22Rv1 (cell line): ENCODE results near the gene KRT38.

Source experiments
- H3K27ac ChIP-seq: fragments of 450-650 bp; 2 replicates; pipeline ENCODE4 v1.5.1; 2017
- ZFX ChIP-seq: fragments of 450-650 bp; IDR thresholded peaks from 2 replicates; pipeline ENCODE4 v1.6.1; 2017; ENCODE audit warnings: antibody characterized with exemption, borderline replicate concordance
- TF ChIP-seq, protein P1 (sequence below): fragments of 450-650 bp; IDR thresholded peaks from 2 replicates; pipeline ENCODE4 v1.5.1; 2017; ENCODE audit warnings: mild to moderate bottlenecking

KRT38 gene

DNA sequence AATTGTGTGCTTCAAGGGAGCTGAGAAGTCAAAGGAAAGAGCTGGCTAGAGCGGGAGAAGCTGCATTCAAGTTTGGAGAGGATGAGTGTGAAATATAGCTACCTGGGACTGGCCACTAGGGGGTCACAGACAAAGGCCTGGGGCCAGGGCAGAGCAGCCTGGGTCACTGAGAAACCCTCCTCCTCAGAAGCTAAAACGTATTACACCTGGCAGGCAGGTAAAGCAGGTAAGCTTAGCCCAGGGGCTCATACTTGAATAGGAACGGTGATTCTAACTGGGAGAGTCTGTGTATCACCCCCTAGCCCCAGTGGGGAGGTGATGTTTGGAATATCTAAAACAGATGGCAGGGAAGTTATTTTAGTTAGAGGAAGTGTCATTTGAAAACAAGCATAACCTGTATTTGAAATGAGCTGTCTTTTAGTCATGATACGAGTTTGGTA, 23.2 kb downstream of the KRT38 start:
- TF ChIP-seq, protein P1, sequence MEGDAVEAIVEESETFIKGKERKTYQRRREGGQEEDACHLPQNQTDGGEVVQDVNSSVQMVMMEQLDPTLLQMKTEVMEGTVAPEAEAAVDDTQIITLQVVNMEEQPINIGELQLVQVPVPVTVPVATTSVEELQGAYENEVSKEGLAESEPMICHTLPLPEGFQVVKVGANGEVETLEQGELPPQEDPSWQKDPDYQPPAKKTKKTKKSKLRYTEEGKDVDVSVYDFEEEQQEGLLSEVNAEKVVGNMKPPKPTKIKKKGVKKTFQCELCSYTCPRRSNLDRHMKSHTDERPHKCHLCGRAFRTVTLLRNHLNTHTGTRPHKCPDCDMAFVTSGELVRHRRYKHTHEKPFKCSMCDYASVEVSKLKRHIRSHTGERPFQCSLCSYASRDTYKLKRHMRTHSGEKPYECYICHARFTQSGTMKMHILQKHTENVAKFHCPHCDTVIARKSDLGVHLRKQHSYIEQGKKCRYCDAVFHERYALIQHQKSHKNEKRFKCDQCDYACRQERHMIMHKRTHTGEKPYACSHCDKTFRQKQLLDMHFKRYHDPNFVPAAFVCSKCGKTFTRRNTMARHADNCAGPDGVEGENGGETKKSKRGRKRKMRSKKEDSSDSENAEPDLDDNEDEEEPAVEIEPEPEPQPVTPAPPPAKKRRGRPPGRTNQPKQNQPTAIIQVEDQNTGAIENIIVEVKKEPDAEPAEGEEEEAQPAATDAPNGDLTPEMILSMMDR = peak; percentile 59
- no peak for TF ChIP-seq ZFX
- H3K27ac ChIP-seq = no peak overlapping the region

- no peak overlapping the region for H3K27ac ChIP-seq
- TF ChIP-seq, protein P1 = no peak
- TF ChIP-seq ZFX = no peak
These were observed 23.7 kb downstream of the KRT38 start for GRCh38 chr17:41417127-41417526.

- no peak overlapping the region for H3K27ac ChIP-seq
- no peak for TF ChIP-seq ZFX
- TF ChIP-seq, protein P1 = no peak
These were observed 24.3 kb downstream of the KRT38 start for GRCh38 chr17:41416479-41416878.

GRCh38 chr17:41415833-41416335, 24.9 kb downstream of the KRT38 start:
- TF ChIP-seq, protein P1 = no peak
- TF ChIP-seq ZFX = no peak
- H3K27ac ChIP-seq = no peak overlapping the region

DNA sequence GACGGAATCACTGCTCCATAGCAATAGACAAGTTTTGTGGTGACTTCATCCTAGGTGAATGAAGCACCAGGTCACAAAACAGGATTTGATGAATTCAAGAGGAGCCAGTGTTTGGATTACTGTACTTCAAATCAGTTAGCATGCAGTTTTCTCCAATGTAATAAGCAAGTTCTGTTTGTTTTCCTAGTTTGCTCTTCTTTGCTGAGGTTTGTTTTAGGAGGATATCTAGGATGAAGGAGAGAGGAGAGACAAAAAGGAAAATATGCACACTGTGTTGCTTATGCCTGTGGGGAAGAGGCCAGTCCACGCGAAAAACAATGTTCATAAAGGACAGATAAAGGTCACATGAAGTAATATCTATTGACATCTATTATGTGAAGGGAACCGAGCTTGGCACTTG, 25.4 kb downstream of the KRT38 start:
- no peak overlapping the region for H3K27ac ChIP-seq
- no peak for TF ChIP-seq ZFX
- TF ChIP-seq, protein P1 = no peak

- H3K27ac ChIP-seq = no peak overlapping the region
- TF ChIP-seq ZFX = no peak
- TF ChIP-seq, protein P1 = no peak
These were observed 26.8 kb downstream of the KRT38 start for GRCh38 chr17:41413982-41414381.

GRCh38 chr17:41413353-41413957, 27.3 kb downstream of the KRT38 start:
- TF ChIP-seq, protein P1 = no peak
- no peak for TF ChIP-seq ZFX
- H3K27ac ChIP-seq = no peak overlapping the region
